Uterus (tissue), 2 donors: Measurements from ENCODE around the gene MYZAP.

Experiments used
- POLR2A ChIP-seq, 2 donors: fragments of 450-650 bp; IDR thresholded peaks; one replicate each; pipeline ENCODE4 v1.6.1; 2016; ENCODE audit warnings: antibody characterized with exemption in 2 of 2, mild to moderate bottlenecking in 1 of 2, moderate library complexity in 1 of 2
- TF ChIP-seq, protein P1 (sequence below), 4 experiments: fragments of 200-600 bp in 2 of 4; fragments of 450-650 bp in 2 of 4; sonication (generic) in 2 of 4; IDR thresholded peaks; one replicate each; pipeline ENCODE4 v1.5.1; 2016 to 2019; ENCODE audit warnings: antibody characterized with exemption in 4 of 4, mild to moderate bottlenecking in 2 of 4, moderate library complexity in 1 of 4

DNA sequence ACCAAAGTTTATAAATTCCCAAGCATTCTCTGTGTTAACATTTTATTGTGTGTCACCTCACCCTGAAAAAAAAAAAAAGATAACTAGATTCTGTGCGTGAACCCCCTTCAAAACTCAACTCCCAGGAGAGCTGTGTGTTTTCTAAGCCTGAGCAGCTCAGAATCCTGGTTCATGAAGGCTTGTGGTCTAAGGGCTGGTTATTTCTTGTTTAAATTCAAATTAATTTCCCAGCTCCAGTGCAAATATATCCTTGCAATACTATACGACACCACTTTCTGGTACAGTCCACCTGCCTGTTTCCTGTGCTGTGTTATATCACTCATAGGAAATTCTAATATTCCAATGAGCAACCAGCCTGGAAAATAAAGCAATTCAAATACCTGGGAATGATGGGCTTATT, 23.4 kb upstream of the MYZAP start:
- TF ChIP-seq, protein P1, sequence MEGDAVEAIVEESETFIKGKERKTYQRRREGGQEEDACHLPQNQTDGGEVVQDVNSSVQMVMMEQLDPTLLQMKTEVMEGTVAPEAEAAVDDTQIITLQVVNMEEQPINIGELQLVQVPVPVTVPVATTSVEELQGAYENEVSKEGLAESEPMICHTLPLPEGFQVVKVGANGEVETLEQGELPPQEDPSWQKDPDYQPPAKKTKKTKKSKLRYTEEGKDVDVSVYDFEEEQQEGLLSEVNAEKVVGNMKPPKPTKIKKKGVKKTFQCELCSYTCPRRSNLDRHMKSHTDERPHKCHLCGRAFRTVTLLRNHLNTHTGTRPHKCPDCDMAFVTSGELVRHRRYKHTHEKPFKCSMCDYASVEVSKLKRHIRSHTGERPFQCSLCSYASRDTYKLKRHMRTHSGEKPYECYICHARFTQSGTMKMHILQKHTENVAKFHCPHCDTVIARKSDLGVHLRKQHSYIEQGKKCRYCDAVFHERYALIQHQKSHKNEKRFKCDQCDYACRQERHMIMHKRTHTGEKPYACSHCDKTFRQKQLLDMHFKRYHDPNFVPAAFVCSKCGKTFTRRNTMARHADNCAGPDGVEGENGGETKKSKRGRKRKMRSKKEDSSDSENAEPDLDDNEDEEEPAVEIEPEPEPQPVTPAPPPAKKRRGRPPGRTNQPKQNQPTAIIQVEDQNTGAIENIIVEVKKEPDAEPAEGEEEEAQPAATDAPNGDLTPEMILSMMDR (IDR thresholded peaks at IDR 0.05) = no peak
- no peak for TF ChIP-seq POLR2A (IDR thresholded peaks at IDR 0.05)
